GM18517 (cell line): ENCODE results near the gene SKIC8.

Source experiments
- ATAC-seq: cut with Tn5 transposase; IDR thresholded peaks from one replicate; pipeline ENCODE4 v1.9.1; 2021; ENCODE audit warnings: mild to moderate bottlenecking, moderate library complexity; ENCODE audit not compliant: unreplicated experiment

The SKIC8 gene

GRCh38 chr15:78299101-78299930 is at the start of gene SKIC8:
Gene SKIC8, minus strand, starts transcription at chr15:78299609. Its CDS starts 3,923 bp downstream, at chr15:78295686.
- ATAC-seq: peak; percentile 75

GRCh38 chr15:78347586-78348543 is 48.5 kb upstream of the SKIC8 start:
- ATAC-seq: no peak

- ATAC-seq: no peak
Measured at GRCh38 chr15:78345396-78346125, 46.2 kb upstream of the SKIC8 start.

DNA sequence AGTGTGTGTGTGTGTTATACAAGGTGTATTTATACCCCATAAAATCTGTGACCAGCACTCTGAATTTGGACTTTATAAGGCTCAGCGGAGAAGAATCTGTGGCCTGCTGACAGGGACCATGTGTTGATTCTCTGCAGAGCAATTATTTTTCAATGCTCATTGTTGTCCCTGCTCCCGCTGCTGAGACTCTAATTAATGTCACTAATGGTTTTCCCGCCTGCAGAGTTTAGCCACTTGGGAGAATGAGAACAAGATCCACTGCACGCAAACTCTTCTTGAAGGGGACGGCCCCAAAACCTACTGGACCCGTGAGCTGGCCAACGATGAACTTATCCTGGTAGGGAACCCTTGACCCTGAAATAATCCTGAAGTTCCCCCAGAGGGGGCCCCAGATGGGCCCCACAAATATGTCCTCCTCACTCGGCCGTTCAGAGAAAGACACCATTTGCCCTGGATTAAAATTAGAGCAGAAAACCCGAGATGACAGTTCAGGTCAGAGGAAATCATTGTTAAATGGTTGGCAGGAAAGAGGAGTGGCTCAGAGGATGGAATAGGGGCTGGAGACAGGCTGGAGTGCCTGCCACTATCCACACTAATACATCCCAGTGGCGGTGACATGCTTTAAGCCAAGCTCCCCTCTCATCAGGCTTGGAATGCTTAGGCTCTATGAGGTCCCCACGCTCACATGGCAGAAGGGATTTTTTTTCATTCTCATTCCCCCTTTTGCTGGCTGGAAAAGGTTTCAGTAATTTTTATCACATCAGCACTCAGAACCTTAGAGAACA is 44.1 kb upstream of the SKIC8 start:
- ATAC-seq: no peak

DNA sequence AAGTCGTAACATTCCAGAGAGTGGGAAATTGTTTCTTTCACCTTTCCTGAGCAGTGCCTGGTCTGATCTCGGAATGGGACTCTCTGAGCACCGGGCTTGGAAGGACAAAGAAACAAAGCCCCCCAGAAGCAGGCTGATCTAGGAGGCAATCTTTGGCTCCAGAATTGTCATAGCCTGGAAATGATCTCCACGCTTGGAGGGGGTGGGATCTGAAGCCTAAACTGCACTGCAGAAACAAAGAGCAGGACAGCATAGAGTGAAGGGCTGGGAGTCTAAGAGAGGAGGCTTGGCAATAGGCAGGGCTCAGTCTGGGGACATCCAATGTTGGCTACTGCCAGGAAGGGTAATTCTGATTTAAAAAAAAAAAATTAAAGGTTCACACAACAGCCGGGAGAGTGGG is 42.6 kb upstream of the SKIC8 start:
- no peak for ATAC-seq

DNA sequence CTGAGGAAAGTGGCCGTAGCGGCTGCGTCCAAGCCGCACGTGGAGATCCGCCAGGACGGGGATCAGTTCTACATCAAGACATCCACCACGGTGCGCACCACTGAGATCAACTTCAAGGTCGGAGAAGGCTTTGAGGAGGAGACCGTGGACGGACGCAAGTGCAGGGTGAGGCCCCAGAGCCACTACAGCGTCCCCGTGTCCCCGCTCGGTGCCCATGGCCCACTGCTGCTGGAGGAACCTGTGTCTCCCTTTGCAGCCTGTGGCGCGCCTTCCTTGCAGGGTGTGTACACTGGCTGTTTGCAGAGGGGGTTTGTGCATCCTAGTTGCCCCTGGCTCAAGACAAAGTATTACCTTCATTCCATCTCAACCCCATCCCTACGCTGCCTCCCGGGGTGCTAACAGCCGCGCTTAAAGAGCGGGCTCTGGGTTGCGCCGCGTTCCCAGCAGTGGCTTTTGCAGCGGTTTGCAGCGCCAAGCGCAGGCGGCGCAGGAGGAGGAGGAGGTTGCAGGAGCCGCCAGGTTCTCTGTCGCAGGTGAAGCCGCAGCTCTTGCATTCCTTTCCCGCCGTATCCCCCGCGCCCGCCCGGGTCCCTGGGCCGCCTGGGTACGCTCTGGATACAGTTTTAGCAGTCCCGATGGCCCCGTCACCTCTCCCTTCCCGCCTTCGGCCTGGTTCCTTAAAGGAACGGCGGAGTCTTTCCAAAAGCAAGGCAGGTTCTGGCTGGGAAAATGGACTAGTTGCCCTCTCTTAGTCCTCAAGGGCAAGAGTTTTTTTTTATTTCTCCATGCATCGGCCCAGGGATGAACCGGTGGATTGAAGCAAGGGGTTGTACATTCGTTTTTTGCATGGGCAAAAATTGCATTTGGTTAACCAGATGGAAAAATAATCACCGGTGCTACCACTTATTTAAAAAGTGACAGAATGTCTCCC is 41.9 kb upstream of the SKIC8 start:
- no peak for ATAC-seq

DNA sequence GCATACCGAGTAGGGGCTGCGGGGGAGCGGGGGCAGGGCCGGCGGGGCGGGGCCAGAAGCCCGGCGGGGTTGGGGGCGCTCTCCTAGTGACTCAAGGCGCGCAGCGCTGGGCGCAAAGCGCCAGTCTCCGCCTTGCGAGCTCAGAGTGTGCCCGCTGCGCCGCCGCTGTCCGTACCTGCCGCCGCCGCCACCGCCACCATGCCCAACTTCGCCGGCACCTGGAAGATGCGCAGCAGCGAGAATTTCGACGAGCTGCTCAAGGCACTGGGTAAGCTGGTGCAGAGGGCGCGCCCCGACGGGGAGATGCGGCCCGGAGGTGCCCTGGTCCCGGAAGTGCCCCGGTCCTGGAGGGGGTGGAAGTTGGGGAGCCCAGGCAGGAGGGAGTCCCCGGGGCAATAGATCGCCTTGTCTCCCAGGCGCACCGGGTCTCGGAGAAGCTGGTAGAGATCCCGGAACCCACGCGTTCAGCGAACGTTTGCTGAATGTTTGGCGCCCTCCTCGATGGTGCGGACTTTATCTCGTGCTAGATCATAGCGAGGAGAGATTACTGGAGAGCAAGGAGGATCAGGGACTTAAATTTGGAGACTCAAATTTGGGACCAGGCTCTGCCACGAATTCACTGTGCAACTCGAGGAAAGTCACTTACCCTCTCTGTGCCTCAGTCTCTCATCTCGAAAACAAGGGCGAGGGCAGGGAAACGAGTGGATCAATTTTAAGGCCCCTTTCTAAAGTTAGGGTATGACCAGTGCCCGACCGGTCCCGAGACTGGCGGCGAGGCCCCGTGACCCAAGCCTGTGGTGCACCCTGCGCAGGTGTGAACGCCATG is 41.0 kb upstream of the SKIC8 start, which contains the start of gene CRABP1:
CRABP1 (plus strand) TSS at position 123 of the 826 bp plus-strand sequence; CDS start at position 199, 76 bp downstream.
- no peak for ATAC-seq

DNA sequence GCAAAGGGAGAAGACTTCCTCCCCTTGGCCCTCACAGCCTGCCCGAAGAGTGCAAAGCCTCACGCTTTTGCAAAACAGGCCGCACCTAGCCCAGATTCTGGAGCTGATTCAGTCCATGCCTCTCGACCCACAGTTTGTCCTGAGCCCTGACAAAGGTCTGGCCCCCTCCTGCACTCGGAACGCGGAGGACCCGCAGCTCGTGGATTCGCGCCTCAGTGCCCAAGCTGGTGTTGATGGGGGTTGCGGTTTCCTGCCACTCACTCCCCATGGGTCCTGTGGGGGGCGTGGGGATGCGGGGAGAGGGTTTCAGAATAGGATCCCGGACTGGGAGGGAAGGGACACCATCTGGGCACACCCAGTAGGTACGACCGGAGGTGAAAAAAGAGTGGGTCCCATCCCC is 40.1 kb upstream of the SKIC8 start:
- no peak for ATAC-seq

DNA sequence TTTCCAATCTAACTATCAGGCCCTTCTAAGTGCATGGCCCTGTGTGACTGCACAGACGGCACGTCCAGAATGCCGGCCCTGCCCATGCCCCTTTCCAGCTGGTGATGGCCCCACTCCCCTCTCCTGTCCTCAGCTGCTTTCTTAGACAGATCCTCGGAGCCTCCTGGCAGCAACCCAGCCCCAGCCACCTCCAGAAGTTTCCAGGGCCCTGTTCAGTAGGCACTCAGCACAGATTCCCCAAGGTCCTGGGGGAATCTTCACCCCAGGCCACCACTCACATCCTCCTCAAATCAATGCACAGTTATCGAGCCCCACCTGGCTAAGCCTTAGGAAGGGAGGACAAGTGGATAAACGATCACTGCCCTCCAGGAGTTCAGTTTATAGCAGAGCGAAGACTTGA is 39.4 kb upstream of the SKIC8 start:
- ATAC-seq: no peak

DNA sequence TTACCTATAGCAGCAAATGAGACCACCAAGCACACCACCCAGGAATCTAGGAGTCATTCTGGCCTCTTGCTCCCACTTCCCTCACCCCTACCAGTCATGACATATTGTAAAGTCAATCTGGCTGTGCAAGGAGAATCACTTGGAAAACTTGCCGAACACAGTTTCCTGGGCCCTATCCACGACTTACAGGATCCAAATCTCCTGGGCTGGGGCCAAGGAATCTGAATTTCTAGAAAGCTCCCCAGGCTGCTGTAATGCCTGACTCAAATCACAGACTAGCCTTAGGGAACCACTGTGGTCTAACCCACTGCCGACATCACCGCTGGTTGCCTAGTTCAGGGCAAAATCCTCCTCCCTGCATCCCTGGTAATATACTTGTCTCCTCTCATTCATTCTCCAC is 36.6 kb upstream of the SKIC8 start:
- ATAC-seq: no peak

- ATAC-seq: no peak
Measured at GRCh38 chr15:78334845-78335244, 35.4 kb upstream of the SKIC8 start.

- no peak for ATAC-seq
Measured at GRCh38 chr15:78329625-78330024, 30.2 kb upstream of the SKIC8 start.

GRCh38 chr15:78327466-78327865 is 28.1 kb upstream of the SKIC8 start:
- ATAC-seq: no peak

GRCh38 chr15:78325092-78325843 is 25.9 kb upstream of the SKIC8 start:
- ATAC-seq: no peak

DNA sequence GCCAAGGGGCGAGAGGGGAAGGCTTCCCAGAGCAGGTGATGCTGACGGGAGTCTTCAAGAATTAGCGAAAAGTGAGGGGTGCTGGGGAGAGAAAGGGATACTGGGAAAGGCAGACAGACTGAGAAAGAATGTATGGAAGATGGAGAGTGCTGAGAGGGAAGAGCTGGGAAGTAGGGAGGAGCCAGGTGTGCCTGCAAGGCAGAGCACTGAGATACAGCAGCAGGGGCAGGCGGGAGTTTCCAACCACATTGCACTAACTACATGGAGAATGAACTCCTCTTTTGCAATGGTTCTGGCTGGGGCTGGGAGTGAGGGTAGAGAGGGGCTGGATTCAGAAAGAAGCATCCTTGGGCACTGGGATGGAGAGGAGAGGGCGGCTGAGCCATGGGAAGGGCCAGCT is 24.7 kb upstream of the SKIC8 start:
- no peak for ATAC-seq

DNA sequence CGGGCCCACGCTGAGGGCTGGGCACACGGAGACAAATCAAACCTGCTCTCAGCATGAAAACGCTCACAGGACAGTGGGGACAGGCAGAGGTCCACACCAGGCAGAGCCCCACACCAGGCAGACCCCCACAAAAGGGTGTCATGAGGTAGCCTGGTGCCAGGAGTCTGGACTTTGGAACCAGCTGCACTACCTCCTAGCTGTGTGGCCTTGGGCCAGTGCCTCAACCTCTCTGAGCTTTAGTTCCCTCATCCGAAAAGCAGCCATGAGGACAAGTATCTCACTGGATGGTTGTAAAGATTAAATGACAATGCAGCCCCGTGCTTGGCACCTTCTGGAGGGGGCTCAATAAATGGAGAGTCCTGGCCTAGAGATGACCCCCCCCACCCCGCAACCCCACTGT is 24.3 kb upstream of the SKIC8 start:
- ATAC-seq: no peak

DNA sequence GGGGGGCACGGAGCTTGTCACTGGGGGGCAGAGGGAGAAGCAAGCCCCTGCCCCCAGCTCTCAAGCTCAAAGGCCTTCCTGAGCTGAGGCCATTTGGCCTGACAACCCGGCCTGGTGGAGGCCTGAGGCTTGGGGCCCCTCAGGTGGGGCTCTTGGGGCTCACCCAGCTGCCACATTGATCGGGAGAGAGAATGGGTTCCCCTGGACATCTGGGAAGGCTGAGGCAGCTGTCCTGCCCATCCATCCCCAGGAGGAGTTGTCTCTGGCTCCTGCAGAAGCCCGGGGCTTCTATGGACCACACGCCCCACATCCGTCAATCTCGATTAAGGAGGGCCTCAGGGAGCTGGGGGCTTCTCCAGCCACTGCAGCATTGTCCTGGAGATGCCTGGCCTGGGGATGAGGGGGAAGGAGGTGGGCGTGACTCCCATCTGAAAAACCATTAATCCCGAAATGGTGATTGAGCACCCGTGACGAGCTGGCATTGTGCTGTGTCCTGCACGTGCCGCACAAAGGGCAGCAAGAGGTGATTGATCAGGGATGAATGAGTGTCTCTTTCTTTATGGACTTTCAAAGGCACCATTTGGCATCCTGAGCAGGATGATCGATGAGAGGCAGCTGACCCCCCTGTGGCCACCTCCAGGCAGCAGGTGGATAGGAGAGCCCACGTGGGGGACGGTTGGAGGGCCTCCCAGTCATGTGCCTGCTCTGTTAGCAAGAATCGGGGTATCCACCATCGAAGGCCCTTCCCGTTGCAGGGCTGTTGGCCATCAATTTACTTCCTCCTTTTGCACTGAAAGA is 23.5 kb upstream of the SKIC8 start:
- ATAC-seq: no peak
